PC-3 (cell line): ENCODE measurements around the gene CEP85L. TPM values are rescaled to one million over a fixed set of nuclear protein-coding genes. Genes with fewer than 3 reads are reported as not detected.

ENCODE experiments used
- ATAC-seq: fragments of 200-7000 bp; cut with Tn5 transposase; 2 replicates; pipeline ENCODE4 v1.9.1; 2020; ENCODE audit warnings: mild to moderate bottlenecking, moderate library complexity
- BruUV-seq: library from RNA; stranded (reverse); fragments of 400-500 nt; replicated peaks from 2 replicates; lab custom pipeline; 2021; lab: Mats Ljungman, UMichigan
- CTCF ChIA-PET: fragments of 300-600 bp; sonication (Branson Sonifier 250); formaldehyde crosslinking; loops from one replicate; lab custom pipeline; 2022; ENCODE audit warnings: antibody characterized with exemption; lab: Charles Lee
- POLR2A ChIA-PET: fragments of 300-600 bp; sonication (Branson Sonifier 250); formaldehyde crosslinking; loops from one replicate; lab custom pipeline; 2022; ENCODE audit warnings: antibody characterized with exemption; ENCODE audit not compliant: unreplicated experiment; lab: Charles Lee
- DNase-seq: peaks from one replicate; pipeline ENCODE4 v3.0.0-alpha.2; 2015
- H2AFZ ChIP-seq: fragments of 300-600 bp; sonication (generic); 2 replicates; pipeline ENCODE4 v1.6.0; 2016; ENCODE audit warnings: antibody characterized with exemption, low read length
- H3F3A ChIP-seq: fragments of 300-600 bp; sonication (generic); one replicate; pipeline ENCODE4 v1.6.0; 2017; ENCODE audit warnings: antibody characterized with exemption, low read length, control low read depth, mild to moderate bottlenecking; ENCODE audit not compliant: unreplicated experiment
- H3K27ac ChIP-seq: fragments of 300-600 bp; sonication (generic); 2 replicates; pipeline ENCODE4 v1.5.1; 2016; ENCODE audit warnings: mild to moderate bottlenecking, low read length
- H3K27me3 ChIP-seq: fragments of 300-600 bp; sonication (generic); 2 replicates; pipeline ENCODE4 v1.6.1; 2016; ENCODE audit warnings: low read length, mixed read lengths
- H3K36me3 ChIP-seq: fragments of 300-600 bp; sonication (generic); 2 replicates; pipeline ENCODE4 v1.6.1; 2016; ENCODE audit warnings: low read depth, mixed run types, low read length, mixed read lengths
- H3K4me1 ChIP-seq: fragments of 300-600 bp; sonication (generic); 2 replicates; pipeline ENCODE4 v1.5.1; 2016; ENCODE audit warnings: low read length; ENCODE audit not compliant: insufficient read depth
- H3K4me2 ChIP-seq: fragments of 300-600 bp; sonication (generic); 2 replicates; pipeline ENCODE4 v1.6.0; 2016; ENCODE audit warnings: low read length
- H3K4me3 ChIP-seq: fragments of 300-600 bp; sonication (generic); 2 replicates; pipeline ENCODE4 v1.5.1; 2016; ENCODE audit warnings: mild to moderate bottlenecking, low read length, mixed read lengths
- H3K79me2 ChIP-seq: fragments of 300-600 bp; sonication (generic); 2 replicates; pipeline ENCODE4 v1.6.1; 2017; ENCODE audit warnings: low read length, mixed read lengths
- H3K9ac ChIP-seq: fragments of 300-600 bp; sonication (generic); 2 replicates; pipeline ENCODE4 v1.6.0; 2016; ENCODE audit warnings: mild to moderate bottlenecking, low read length
- H3K9me2 ChIP-seq: fragments of 300-600 bp; sonication (generic); replicated peaks from 2 replicates; pipeline ENCODE4 v1.6.1; 2016; ENCODE audit warnings: mixed run types, low read length, mixed read lengths
- H3K9me3 ChIP-seq: fragments of 300-600 bp; sonication (generic); 2 replicates; pipeline ENCODE4 v1.6.1; 2016; ENCODE audit warnings: low read length, mixed read lengths
- H4K20me1 ChIP-seq: fragments of 300-600 bp; sonication (generic); 2 replicates; pipeline ENCODE4 v1.6.1; 2016; ENCODE audit warnings: low read length, mixed read lengths
- EZH2 ChIP-seq: fragments of 300-600 bp; sonication (generic); IDR thresholded peaks from one replicate; pipeline ENCODE4 v1.6.1; 2017; ENCODE audit warnings: antibody characterized with exemption, mild to moderate bottlenecking, low read length; ENCODE audit not compliant: unreplicated experiment
- EZH2phosphoT487 ChIP-seq: fragments of 300-600 bp; sonication (generic); IDR thresholded peaks from 2 replicates; pipeline ENCODE4 v1.6.1; 2018; ENCODE audit warnings: mild to moderate bottlenecking, antibody characterized with exemption, low read length, borderline replicate concordance
- intact Hi-C: fragments of 100-400 bp; cut with micrococcal nuclease; formaldehyde crosslinking; loops from 2 replicates; pipeline ENCODE4 v1.9.0; 2023
- total RNA-seq: library from RNA; depleted of rRNA; stranded (reverse); fragments of >200 nt; gene quantifications from 2 replicates; pipeline ENCODE4 v1.2.3, GENCODE V29; 2014
- TF ChIP-seq, protein P1 (sequence below): fragments of 300-600 bp; sonication (generic); conservative IDR thresholded peaks from 2 replicates; pipeline ENCODE4 v1.5.1; 2017; ENCODE audit warnings: antibody characterized with exemption, low read depth, mild to moderate bottlenecking, low read length

The CEP85L gene
- total RNA-seq, 1 experiment from 2014 or later = 7.8 TPM

DNA sequence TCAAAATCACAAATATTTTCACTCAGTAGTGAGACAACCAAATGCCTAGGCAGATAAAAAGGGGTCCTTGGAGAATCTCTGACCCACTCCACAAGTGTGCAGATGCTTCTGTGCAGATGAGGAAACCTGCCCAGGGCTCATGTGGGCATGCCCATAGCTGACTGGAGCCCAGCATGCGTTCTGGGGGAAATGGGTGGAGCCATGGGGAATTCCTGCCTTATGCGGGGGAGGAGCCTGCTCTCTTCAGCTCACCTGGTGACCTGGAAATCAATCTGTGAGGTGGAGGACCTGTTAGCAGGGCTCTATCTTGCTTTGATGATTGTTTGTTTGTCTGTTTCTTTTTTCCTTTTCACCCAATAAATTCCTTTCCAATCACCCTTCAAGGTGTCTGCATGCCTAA, 126.7 kb downstream of the CEP85L start:
- no peak overlapping the region for H3K27ac ChIP-seq
- ChIA-PET POLR2A (no interaction called here), CTCF (no interaction called here)
- no peak overlapping the region for H3K4me3 ChIP-seq
- DNase-seq (no peak), ATAC-seq (no peak)
- no peaks in the 10 kb centered on the region for H3K36me3 ChIP-seq
- H3K9ac ChIP-seq = no peak overlapping the region
- H3K9me3 ChIP-seq = no peaks in the 10 kb centered on the region
- no peaks in the 10 kb centered on the region for H3K4me1 ChIP-seq
- H4K20me1 ChIP-seq = no peaks in the 10 kb centered on the region
- intact Hi-C loops = no loop called here
- H3K4me2 ChIP-seq = no peak overlapping the region
- no peaks in the 10 kb centered on the region for H3K79me2 ChIP-seq
- H3F3A ChIP-seq = no peaks in the 10 kb centered on the region
- no peaks in the 10 kb centered on the region for H3K27me3 ChIP-seq
- TF ChIP-seq EZH2phosphoT487 (no peak), EZH2 (no peak)
- TF ChIP-seq, protein P1, sequence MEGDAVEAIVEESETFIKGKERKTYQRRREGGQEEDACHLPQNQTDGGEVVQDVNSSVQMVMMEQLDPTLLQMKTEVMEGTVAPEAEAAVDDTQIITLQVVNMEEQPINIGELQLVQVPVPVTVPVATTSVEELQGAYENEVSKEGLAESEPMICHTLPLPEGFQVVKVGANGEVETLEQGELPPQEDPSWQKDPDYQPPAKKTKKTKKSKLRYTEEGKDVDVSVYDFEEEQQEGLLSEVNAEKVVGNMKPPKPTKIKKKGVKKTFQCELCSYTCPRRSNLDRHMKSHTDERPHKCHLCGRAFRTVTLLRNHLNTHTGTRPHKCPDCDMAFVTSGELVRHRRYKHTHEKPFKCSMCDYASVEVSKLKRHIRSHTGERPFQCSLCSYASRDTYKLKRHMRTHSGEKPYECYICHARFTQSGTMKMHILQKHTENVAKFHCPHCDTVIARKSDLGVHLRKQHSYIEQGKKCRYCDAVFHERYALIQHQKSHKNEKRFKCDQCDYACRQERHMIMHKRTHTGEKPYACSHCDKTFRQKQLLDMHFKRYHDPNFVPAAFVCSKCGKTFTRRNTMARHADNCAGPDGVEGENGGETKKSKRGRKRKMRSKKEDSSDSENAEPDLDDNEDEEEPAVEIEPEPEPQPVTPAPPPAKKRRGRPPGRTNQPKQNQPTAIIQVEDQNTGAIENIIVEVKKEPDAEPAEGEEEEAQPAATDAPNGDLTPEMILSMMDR = no peak
- H3K9me2 ChIP-seq = no peaks in the 10 kb centered on the region
- BruUV-seq = no TSS peak
- H2AFZ ChIP-seq = no peak overlapping the region

GRCh38 chr6:118523216-118523615, 128.2 kb downstream of the CEP85L start:
- Histone ChIP-seq H3K27me3 (no peaks in the 10 kb centered on the region), H4K20me1 (no peaks in the 10 kb centered on the region), H3K9me2 (no peaks in the 10 kb centered on the region), H3K4me2 (no peak overlapping the region), H3K4me3 (no peak overlapping the region), H3K36me3 (no peaks in the 10 kb centered on the region), H3K9ac (no peak overlapping the region), H2AFZ (no peak overlapping the region), H3K4me1 (no peaks in the 10 kb centered on the region), H3K9me3 (no peaks in the 10 kb centered on the region), H3K79me2 (no peaks in the 10 kb centered on the region), H3F3A (no peaks in the 10 kb centered on the region), H3K27ac (no peak overlapping the region)
- DNase-seq = no peak
- intact Hi-C loops = no loop called here
- ATAC-seq = no peak
- no TSS peak for BruUV-seq
- ChIA-PET POLR2A (interaction anchor here (0.5 kb wide), 1 partner anchor 11 kb away, joined by 3 read pairs; no protein-coding TSS in a partner anchor), CTCF (no interaction called here)
- TF ChIP-seq EZH2 = no peak
- TF ChIP-seq, protein P1 = no peak

DNA sequence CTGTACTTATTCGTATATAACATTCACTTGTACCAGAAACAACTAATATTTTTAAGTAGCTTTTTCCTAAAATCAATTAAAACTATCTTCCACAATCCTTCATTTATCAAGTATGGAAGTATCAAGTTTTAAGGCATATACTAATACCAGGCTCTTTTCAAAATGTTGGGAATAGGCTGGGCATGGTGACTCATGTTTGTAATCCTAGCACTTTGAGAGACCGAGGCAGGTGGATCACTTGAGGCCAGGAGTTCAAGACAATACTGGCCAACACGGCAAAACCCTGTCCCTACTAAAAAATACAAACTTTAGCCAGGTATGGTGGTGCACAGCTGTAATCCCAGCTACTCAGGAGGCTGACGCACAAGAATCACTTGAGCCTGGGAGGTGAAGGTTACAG, 129.0 kb downstream of the CEP85L start:
- Histone ChIP-seq H3F3A (no peaks in the 10 kb centered on the region), H3K9ac (no peak overlapping the region), H3K4me2 (no peak overlapping the region), H3K79me2 (no peaks in the 10 kb centered on the region), H3K4me1 (no peaks in the 10 kb centered on the region), H3K9me3 (no peaks in the 10 kb centered on the region), H3K9me2 (no peaks in the 10 kb centered on the region), H3K27ac (no peak overlapping the region), H2AFZ (no peak overlapping the region), H4K20me1 (no peaks in the 10 kb centered on the region), H3K4me3 (no peak overlapping the region), H3K27me3 (no peaks in the 10 kb centered on the region), H3K36me3 (no peaks in the 10 kb centered on the region)
- no peak for TF ChIP-seq EZH2
- no peak for TF ChIP-seq EZH2phosphoT487
- TF ChIP-seq, protein P1 = no peak
- POLR2A ChIA-PET = no interaction called here
- ATAC-seq (no peak), DNase-seq (no peak)
- intact Hi-C loops = no loop called here
- BruUV-seq = no TSS peak
- CTCF ChIA-PET = no interaction called here
